Skeletal muscle cell (primary cell): Measurements from ENCODE around the gene PTH2.

Source experiments
- DNase-seq: peaks from one replicate; pipeline ENCODE4 v3.0.0-alpha.2; 2010; ENCODE audit warnings: low read depth
- H3K4me3 ChIP-seq: 2 replicates; pipeline ENCODE4 v1.5.1; 2011; ENCODE audit warnings: low read depth, mild to moderate bottlenecking, control low read depth, low read length, moderate library complexity

Gene PTH2

GRCh38 chr19:49419173-49419572 lies 4.1 kb downstream of the PTH2 start:
- no peak for DNase-seq
- no peak overlapping the region for H3K4me3 ChIP-seq

- no peak for DNase-seq
- H3K4me3 ChIP-seq, result no peak overlapping the region
Measured at GRCh38 chr19:49418511-49418910, 4.7 kb downstream of the PTH2 start.

GRCh38 chr19:49417088-49417487 lies 6.2 kb downstream of the PTH2 start:
- no peak overlapping the region for H3K4me3 ChIP-seq
- no peak for DNase-seq

GRCh38 chr19:49415810-49416200 lies 7.4 kb downstream of the PTH2 start:
- no peak for DNase-seq

GRCh38 chr19:49415102-49415809 lies 8.0 kb downstream of the PTH2 start:
- H3K4me3 ChIP-seq, result no peak overlapping the region
- peak; percentile 28 for DNase-seq

More at GRCh38 chr19:49415810-49416200, 7.4 kb downstream of the PTH2 start:
- no peak overlapping the region for H3K4me3 ChIP-seq

GRCh38 chr19:49414256-49414655 lies 9.0 kb downstream of the PTH2 start:
- DNase-seq, result no peak
- no peak overlapping the region for H3K4me3 ChIP-seq

- H3K4me3 ChIP-seq, result no peak overlapping the region
- DNase-seq, result no peak
Measured at GRCh38 chr19:49413348-49413747, 9.9 kb downstream of the PTH2 start.

- DNase-seq, result no peak
- no peak overlapping the region for H3K4me3 ChIP-seq
Measured at GRCh38 chr19:49411681-49412326, 11.4 kb downstream of the PTH2 start.

- no peak overlapping the region for H3K4me3 ChIP-seq
Measured at GRCh38 chr19:49409441-49410029, 13.7 kb downstream of the PTH2 start.

GRCh38 chr19:49408816-49409440 lies 14.3 kb downstream of the PTH2 start:
- H3K4me3 ChIP-seq, result no peak overlapping the region
- DNase-seq, result no peak

More at GRCh38 chr19:49409441-49410029, 13.7 kb downstream of the PTH2 start:
- DNase-seq, result no peak

GRCh38 chr19:49407482-49408015 lies 15.7 kb downstream of the PTH2 start:
- no peak overlapping the region for H3K4me3 ChIP-seq
- DNase-seq, result no peak

GRCh38 chr19:49407079-49407478 lies 16.2 kb downstream of the PTH2 start:
- DNase-seq, result no peak
- H3K4me3 ChIP-seq, result no peak overlapping the region

- DNase-seq, result peak; percentile 23
- no peak overlapping the region for H3K4me3 ChIP-seq
Measured at GRCh38 chr19:49403404-49404187, 19.6 kb downstream of the PTH2 start.

GRCh38 chr19:49400029-49400428 lies 23.2 kb downstream of the PTH2 start:
- no peak for DNase-seq
- no peak overlapping the region for H3K4me3 ChIP-seq

- no peak for DNase-seq
- no peak overlapping the region for H3K4me3 ChIP-seq
Measured at GRCh38 chr19:49398931-49399330, 24.3 kb downstream of the PTH2 start.

GRCh38 chr19:49398001-49398615 lies 25.1 kb downstream of the PTH2 start:
- H3K4me3 ChIP-seq, result no peak overlapping the region
- no peak for DNase-seq

- no peak for DNase-seq
- no peak overlapping the region for H3K4me3 ChIP-seq
Measured at GRCh38 chr19:49396738-49397505, 26.3 kb downstream of the PTH2 start.
